Astrocyte (in vitro differentiated cells and primary cell): ENCODE results near the gene C5. TPM values are rescaled to one million over a fixed set of nuclear protein-coding genes. Genes with fewer than 3 reads are reported as not detected.

Source experiments
- DNase-seq: peaks from one replicate; pipeline ENCODE4 v3.0.0-alpha.2; 2010; ENCODE audit warnings: low read depth
- FAIRE-seq: peaks from 2 replicates; lab custom pipeline; 2011; peaks lifted over from hg19 to GRCh38; lab: Jason Lieb, UNC
- H2AFZ ChIP-seq: 2 replicates; pipeline ENCODE4 v1.6.0; 2012; ENCODE audit warnings: low read depth, low read length, inconsistent platforms
- H3K27ac ChIP-seq: 2 replicates; pipeline ENCODE4 v1.5.1; 2011; ENCODE audit warnings: low read depth, low read length, inconsistent platforms
- H3K27me3 ChIP-seq: 2 replicates; pipeline ENCODE4 v1.6.0; 2011; ENCODE audit warnings: low read length, inconsistent platforms; ENCODE audit not compliant: insufficient read depth
- H3K36me3 ChIP-seq: 2 replicates; pipeline ENCODE4 v1.5.1; 2011; ENCODE audit warnings: low read length, inconsistent platforms; ENCODE audit not compliant: insufficient read depth
- H3K4me1 ChIP-seq: 2 replicates; pipeline ENCODE4 v1.5.1; 2011; ENCODE audit warnings: low read length, inconsistent platforms; ENCODE audit not compliant: insufficient read depth
- H3K4me2 ChIP-seq: 2 replicates; pipeline ENCODE4 v1.6.0; 2012; ENCODE audit warnings: low read length, inconsistent platforms
- H3K4me3 ChIP-seq: 2 replicates; pipeline ENCODE4 v1.5.1; 2011; ENCODE audit warnings: low read depth, mild to moderate bottlenecking, low read length, inconsistent platforms; ENCODE audit not compliant: insufficient read depth
- H3K79me2 ChIP-seq: 2 replicates; pipeline ENCODE4 v1.6.0; 2012; ENCODE audit warnings: mild to moderate bottlenecking, low read length, inconsistent platforms; ENCODE audit not compliant: insufficient read depth
- H3K9ac ChIP-seq: 2 replicates; pipeline ENCODE4 v1.6.0; 2012; ENCODE audit warnings: mild to moderate bottlenecking, low read length, inconsistent platforms
- H3K9me3 ChIP-seq: 2 replicates; pipeline ENCODE4 v1.5.1; 2012; ENCODE audit warnings: low read depth, mild to moderate bottlenecking, low read length, inconsistent platforms; ENCODE audit not compliant: insufficient read depth
- H4K20me1 ChIP-seq: 2 replicates; pipeline ENCODE4 v1.6.0; 2012; ENCODE audit warnings: low read length, inconsistent platforms; ENCODE audit not compliant: insufficient read depth
- H3K27ac Mint-ChIP-seq: one replicate; pipeline ENCODE4 v1.8.0; 2021; ENCODE audit warnings: mild to moderate bottlenecking, mixed read lengths; ENCODE audit not compliant: unreplicated experiment
- H3K27me3 Mint-ChIP-seq: one replicate; pipeline ENCODE4 v1.8.0; 2021; ENCODE audit warnings: low read depth, mixed read lengths; ENCODE audit not compliant: unreplicated experiment
- H3K36me3 Mint-ChIP-seq: one replicate; pipeline ENCODE4 v1.8.0; 2021; ENCODE audit warnings: low read depth, mixed read lengths; ENCODE audit not compliant: unreplicated experiment
- H3K4me1 Mint-ChIP-seq: one replicate; pipeline ENCODE4 v1.8.0; 2021; ENCODE audit warnings: low read depth, mixed read lengths; ENCODE audit not compliant: unreplicated experiment
- H3K4me3 Mint-ChIP-seq: one replicate; pipeline ENCODE4 v1.8.0; 2021; ENCODE audit warnings: mild to moderate bottlenecking, moderate library complexity, mixed read lengths; ENCODE audit not compliant: unreplicated experiment
- H3K9me3 Mint-ChIP-seq: one replicate; pipeline ENCODE4 v1.8.0; 2021; ENCODE audit warnings: mild to moderate bottlenecking, mixed read lengths; ENCODE audit not compliant: unreplicated experiment
- EZH2 ChIP-seq: IDR thresholded peaks from 2 replicates; pipeline ENCODE4 v1.6.1; 2012; ENCODE audit warnings: mild to moderate bottlenecking, low read length, inconsistent platforms; ENCODE audit not compliant: insufficient read depth
- total RNA-seq: library from RNA; stranded (reverse); gene quantifications from 2 replicates; pipeline ENCODE4 v1.2.1, GENCODE V29; 2021
- TF ChIP-seq, protein P1 (sequence below): IDR thresholded peaks from 2 replicates; pipeline ENCODE4 v1.5.1; 2011; ENCODE audit warnings: low read depth, mild to moderate bottlenecking, inconsistent platforms, low read length, moderate library complexity; ENCODE audit not compliant: insufficient read depth

C5 gene
- total RNA-seq, 1 donor from 2014 or later, result 1.1 TPM

- Histone ChIP-seq H3K4me1 (peaks cover 8% of the 10 kb centered on the region), H3K4me3 (no peak overlapping the region), H3K36me3 (no peaks in the 10 kb centered on the region), H3K79me2 (no peaks in the 10 kb centered on the region), H3K4me2 (no peak overlapping the region), H3K9ac (peak overlapping the region; percentile 0), H3K9me3 (no peaks in the 10 kb centered on the region), H3K27ac (no peak overlapping the region), H3K27me3 (no peaks in the 10 kb centered on the region), H2AFZ (no peak overlapping the region), H4K20me1 (no peaks in the 10 kb centered on the region)
- H3K27ac Mint-ChIP-seq, result peak overlapping the region; percentile 62
- H3K4me3 Mint-ChIP-seq, result peak overlapping the region; percentile 62
- FAIRE-seq (no peak), DNase-seq (no peak)
- no peaks in the 10 kb centered on the region for H3K27me3 Mint-ChIP-seq
- peaks cover 2% of the 10 kb centered on the region for H3K9me3 Mint-ChIP-seq
- TF ChIP-seq, protein P1, sequence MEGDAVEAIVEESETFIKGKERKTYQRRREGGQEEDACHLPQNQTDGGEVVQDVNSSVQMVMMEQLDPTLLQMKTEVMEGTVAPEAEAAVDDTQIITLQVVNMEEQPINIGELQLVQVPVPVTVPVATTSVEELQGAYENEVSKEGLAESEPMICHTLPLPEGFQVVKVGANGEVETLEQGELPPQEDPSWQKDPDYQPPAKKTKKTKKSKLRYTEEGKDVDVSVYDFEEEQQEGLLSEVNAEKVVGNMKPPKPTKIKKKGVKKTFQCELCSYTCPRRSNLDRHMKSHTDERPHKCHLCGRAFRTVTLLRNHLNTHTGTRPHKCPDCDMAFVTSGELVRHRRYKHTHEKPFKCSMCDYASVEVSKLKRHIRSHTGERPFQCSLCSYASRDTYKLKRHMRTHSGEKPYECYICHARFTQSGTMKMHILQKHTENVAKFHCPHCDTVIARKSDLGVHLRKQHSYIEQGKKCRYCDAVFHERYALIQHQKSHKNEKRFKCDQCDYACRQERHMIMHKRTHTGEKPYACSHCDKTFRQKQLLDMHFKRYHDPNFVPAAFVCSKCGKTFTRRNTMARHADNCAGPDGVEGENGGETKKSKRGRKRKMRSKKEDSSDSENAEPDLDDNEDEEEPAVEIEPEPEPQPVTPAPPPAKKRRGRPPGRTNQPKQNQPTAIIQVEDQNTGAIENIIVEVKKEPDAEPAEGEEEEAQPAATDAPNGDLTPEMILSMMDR, result no peak
- no peak for TF ChIP-seq EZH2
- peaks cover 19% of the 10 kb centered on the region for H3K4me1 Mint-ChIP-seq
- H3K36me3 Mint-ChIP-seq, result no peaks in the 10 kb centered on the region
Observed at GRCh38 chr9:120918931-120919842, 130.9 kb downstream of the C5 start.

DNA sequence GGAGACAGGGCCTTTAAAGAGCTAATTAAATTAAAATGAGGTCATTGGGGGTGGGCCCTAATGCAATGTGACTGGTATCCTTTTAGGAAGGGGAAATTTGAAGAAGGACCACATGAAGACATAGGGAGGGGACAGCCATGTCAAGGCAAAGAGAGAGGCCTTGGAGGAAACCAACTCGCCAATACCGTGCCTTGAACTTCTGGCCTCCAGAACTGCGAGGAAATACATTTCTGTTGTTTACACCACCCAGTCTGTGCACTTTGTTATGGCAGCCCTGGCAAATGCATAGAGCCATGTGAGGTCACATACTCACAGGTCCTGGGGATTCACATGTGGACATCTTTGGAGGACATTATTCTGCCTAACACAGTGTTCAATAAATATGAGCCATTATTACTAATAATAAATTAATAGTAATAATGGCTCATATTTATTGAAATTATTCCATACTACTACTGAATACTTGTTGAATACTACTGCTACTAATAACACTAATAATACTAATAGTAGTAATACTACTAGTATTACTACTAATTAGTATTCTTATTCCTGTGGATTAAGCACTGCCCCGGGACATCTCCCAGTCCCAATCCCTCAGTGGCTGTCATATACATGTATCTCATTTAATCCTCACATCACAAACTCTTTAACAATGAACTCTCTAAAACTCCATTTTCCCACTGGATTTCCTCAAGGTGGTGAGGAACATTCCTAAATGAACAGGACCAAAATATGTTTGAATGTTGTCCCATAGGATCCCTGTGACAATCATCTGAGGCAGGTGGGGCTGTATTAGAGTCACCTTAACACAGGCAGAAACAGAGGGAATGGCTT is 131.9 kb downstream of the C5 start:
- FAIRE-seq (no peak), DNase-seq (no peak)
- no peaks in the 10 kb centered on the region for H3K9me3 ChIP-seq
- no peak overlapping the region for H3K9ac ChIP-seq
- no peaks in the 10 kb centered on the region for H3K27me3 ChIP-seq
- H3K4me1 ChIP-seq, result peaks cover 8% of the 10 kb centered on the region
- H3K4me3 Mint-ChIP-seq, result no peak overlapping the region
- no peak overlapping the region for H3K4me2 ChIP-seq
- no peak overlapping the region for H3K4me3 ChIP-seq
- no peaks in the 10 kb centered on the region for H3K36me3 ChIP-seq
- no peak overlapping the region for H2AFZ ChIP-seq
- no peak overlapping the region for H3K27ac ChIP-seq
- no peaks in the 10 kb centered on the region for H3K79me2 ChIP-seq
- peaks cover 19% of the 10 kb centered on the region for H3K4me1 Mint-ChIP-seq
- H3K27ac Mint-ChIP-seq, result no peak overlapping the region
- peaks cover 2% of the 10 kb centered on the region for H3K9me3 Mint-ChIP-seq
- TF ChIP-seq, protein P1, result no peak
- no peak for TF ChIP-seq EZH2
- H4K20me1 ChIP-seq, result no peaks in the 10 kb centered on the region
- H3K36me3 Mint-ChIP-seq, result peaks cover 2% of the 10 kb centered on the region
- no peaks in the 10 kb centered on the region for H3K27me3 Mint-ChIP-seq
